SKM-1 (cell line): ENCODE measurements around the gene FDX1.

ENCODE experiments used
- DNase-seq: peaks from one replicate; lab custom pipeline; 2025; ENCODE audit not compliant: unreplicated experiment; lab: John Stamatoyannopoulos, UW

FDX1 gene

DNA sequence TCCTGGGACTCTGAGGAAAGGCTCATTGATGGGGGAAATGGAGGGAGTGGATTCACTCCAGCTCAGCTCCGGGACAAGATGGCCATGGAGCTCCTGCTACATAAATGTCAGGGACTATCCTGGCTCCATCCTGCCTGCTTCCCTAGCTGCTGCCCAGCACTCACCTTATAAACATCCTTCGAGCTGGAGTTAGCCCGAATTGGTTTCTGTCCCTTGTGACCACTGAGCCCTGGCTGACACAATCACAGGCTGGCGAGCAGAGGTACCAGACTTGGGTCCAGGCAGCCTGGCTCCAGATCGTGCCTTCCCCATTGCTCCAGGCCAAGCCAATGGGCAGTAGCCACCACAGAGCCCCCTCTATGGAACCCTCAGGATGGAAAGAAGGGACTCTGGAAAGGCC is 77.6 kb downstream of the FDX1 start:
- DNase-seq, result no peak

DNA sequence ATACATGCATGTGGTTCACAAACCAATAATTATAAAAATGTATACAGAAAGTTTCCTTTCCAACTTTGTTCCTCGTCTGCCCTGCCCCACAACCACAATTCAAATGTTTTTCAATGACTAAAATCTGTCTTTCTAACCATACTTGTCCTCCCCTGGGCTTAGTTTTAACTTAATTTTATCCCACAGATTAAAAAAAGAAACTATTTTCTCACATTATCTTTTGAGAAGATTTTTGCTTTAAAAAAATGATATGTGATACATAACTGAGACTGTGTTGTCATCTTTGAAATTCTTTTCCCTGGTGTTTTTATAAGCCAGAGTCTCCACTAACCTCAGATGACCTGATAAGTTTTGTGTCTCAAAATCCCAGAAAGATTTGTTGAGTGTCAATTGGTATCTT is 79.0 kb downstream of the FDX1 start:
- DNase-seq, result no peak

DNA sequence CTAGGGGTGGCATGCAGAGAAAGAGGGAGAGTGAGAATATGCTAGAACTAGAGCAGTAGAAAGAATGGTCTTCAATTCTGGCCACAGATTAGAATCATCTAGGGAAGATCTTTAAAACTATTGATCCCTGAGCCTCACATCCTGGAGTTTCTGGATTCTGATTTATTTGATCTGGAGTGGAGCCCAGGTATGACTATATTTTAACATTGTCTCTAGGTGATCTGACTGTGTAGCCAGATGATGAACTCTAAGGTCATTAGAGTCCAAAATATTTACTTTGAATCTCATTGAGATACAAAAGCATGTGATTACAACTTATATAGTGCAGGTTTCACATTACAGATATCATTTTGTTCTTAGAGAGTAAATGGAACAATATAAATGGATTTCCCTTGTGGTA is 79.7 kb downstream of the FDX1 start:
- no peak for DNase-seq

DNA sequence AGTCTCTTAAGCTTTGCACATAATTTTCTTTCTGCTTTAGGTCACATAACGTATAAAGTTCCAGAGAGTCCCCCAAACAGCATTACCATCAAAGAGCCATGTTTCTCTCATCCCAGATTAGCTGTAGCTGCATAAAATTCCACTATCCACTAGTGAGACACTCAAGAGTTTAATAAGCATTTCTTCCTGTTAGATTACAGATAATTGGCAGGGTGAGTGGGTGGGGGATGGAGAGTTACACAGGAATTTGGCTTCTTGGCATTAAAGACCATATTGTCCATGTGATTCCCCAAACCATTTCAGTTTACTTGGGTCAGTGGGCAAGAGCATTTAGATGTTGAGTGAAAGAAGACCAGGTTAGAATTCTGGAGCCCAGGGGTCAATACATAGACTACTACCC is 82.3 kb downstream of the FDX1 start:
- no peak for DNase-seq

DNA sequence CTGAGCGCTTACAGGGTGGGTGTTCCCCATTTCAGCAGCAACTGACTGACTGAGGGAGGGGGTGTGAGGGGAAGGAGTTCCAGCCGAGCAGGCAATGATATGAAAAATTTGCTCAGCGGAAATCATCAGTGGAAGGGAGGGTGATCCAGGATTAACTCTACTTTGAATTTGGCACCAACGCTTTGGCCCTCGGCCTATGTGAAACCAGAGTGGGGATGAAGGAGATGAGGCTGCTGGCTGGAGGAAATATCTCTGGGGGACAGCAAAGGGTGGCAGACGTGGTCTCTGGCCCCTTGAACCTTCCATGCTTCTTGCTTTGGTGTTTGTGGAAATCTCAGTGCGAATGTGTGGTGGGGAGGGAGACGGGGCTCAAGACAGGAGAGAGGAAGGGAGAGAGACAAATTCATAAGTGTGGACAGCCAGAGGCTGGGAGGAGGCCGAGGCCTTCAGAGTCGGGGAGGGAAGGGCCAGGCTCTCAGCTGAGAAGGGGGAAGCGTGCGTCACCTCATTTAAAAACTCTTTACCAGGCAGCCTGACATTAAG is 83.6 kb downstream of the FDX1 start:
- no peak for DNase-seq

DNA sequence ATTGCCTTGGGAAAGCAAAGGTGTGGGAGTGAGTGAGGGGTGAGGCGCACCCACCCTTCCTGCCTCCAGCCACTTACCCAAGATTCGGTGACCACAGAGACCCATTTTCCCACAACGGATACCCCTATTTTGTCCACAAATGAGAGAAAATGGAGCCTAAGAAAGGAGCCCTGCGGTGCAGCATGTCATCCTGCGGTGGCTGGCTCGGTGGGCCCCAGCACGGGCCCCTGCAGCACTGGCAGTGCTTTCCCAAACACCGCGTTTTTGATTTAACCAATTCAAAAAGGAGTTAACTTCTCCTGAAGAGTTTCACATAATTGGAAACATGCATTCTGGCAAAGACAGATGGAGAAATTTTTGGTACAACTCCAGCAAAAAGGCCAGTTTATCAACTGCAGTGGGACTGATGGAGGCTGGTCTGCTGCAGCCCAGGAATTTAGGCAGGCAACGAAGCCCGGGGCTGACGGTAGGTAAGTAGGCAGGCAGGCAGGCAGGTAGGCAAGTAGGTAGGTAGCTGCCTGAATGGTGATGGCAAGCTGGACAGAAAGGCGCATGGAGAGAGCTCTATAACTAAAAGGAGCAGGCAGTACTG is 84.2 kb downstream of the FDX1 start:
- DNase-seq, result no peak
